Caco-2 (cell line): Measurements from ENCODE around the gene TMEM45A. TPM values are rescaled to one million over a fixed set of nuclear protein-coding genes. Genes with fewer than 3 reads are reported as not detected.

ENCODE experiments used
- BruUV-seq: library from RNA; stranded (reverse); fragments of 400-500 nt; replicated peaks from 2 replicates; lab custom pipeline; 2021; lab: Mats Ljungman, UMichigan
- CTCF ChIA-PET: fragments of 300-600 bp; sonication (Branson Sonifier 250); formaldehyde crosslinking; loops from one replicate; lab custom pipeline; 2022; ENCODE audit warnings: antibody characterized with exemption; lab: Charles Lee
- POLR2A ChIA-PET: fragments of 300-600 bp; sonication (Branson Sonifier 250); formaldehyde crosslinking; loops from one replicate; lab custom pipeline; 2022; ENCODE audit warnings: antibody characterized with exemption; lab: Charles Lee
- DNase-seq, 2 experiments: peaks; one replicate each; pipeline versions ENCODE4 v3.0.0 to v3.0.0-alpha.2; 2020 to 2022
- H3K27me3 ChIP-seq: replicated peaks from 2 replicates; pipeline ENCODE4 v1.6.0; 2011; ENCODE audit warnings: low read length; ENCODE audit not compliant: control insufficient read depth, insufficient read depth
- H3K36me3 ChIP-seq: 2 replicates; pipeline ENCODE4 v1.5.1; 2011; ENCODE audit warnings: low read length; ENCODE audit not compliant: control insufficient read depth, insufficient read depth
- H3K4me1 ChIP-seq: fragments of 250-450 bp; sonication (Bioruptor Pico); 2 replicates; pipeline ENCODE4 v1.5.1; 2020; ENCODE audit warnings: mild to moderate bottlenecking
- H3K4me3 ChIP-seq: 2 replicates; pipeline ENCODE4 v1.5.1; 2011; ENCODE audit warnings: low read depth, mild to moderate bottlenecking, control low read depth, low read length
- H3K9me3 ChIP-seq: fragments of 250-450 bp; sonication (Bioruptor Pico); 2 replicates; pipeline ENCODE4 v1.5.1; 2020; ENCODE audit warnings: mild to moderate bottlenecking, moderate library complexity
- H3K27ac Mint-ChIP-seq: one replicate; pipeline ENCODE4 v1.8.0; 2022; ENCODE audit warnings: mixed read lengths; ENCODE audit not compliant: unreplicated experiment
- H3K27me3 Mint-ChIP-seq: one replicate; pipeline ENCODE4 v1.8.0; 2022; ENCODE audit warnings: mixed read lengths; ENCODE audit not compliant: insufficient read depth, unreplicated experiment
- H3K36me3 Mint-ChIP-seq: one replicate; pipeline ENCODE4 v1.8.0; 2022; ENCODE audit warnings: mild to moderate bottlenecking, mixed read lengths; ENCODE audit not compliant: insufficient read depth, unreplicated experiment
- H3K4me1 Mint-ChIP-seq: one replicate; pipeline ENCODE4 v1.8.0; 2022; ENCODE audit warnings: low read depth, mixed read lengths; ENCODE audit not compliant: unreplicated experiment
- H3K4me3 Mint-ChIP-seq: one replicate; pipeline ENCODE4 v1.8.0; 2022; ENCODE audit warnings: mild to moderate bottlenecking, moderate library complexity, mixed read lengths; ENCODE audit not compliant: unreplicated experiment
- H3K9me3 Mint-ChIP-seq: one replicate; pipeline ENCODE4 v1.8.0; 2022; ENCODE audit warnings: mixed read lengths; ENCODE audit not compliant: unreplicated experiment
- CTCF ChIP-seq, 2 experiments: fragments of 200-600 bp in 1 of 2; IDR thresholded peaks; 1 replicate in 1 of 2; 2 replicates in 1 of 2; pipeline versions ENCODE4 v1.5.1 to v1.8.0; 2011 to 2022; ENCODE audit warnings: antibody characterized with exemption in 1 of 2, control low read depth in 1 of 2, inconsistent platforms in 1 of 2, low read depth in 1 of 2, low read length in 1 of 2, mild to moderate bottlenecking in 1 of 2, moderate library complexity in 1 of 2; ENCODE audit not compliant: insufficient read depth in 1 of 2, severe bottlenecking in 1 of 2, unreplicated experiment in 1 of 2
- intact Hi-C: fragments of 100-400 bp; cut with micrococcal nuclease; formaldehyde crosslinking; loops from one replicate; pipeline ENCODE4 v1.10.0; 2022; ENCODE audit not compliant: unreplicated experiment
- total RNA-seq: library from RNA; stranded (reverse); gene quantifications from 2 replicates; pipeline ENCODE4 v1.2.3, GENCODE V29; 2022

TMEM45A gene
- total RNA-seq, 1 experiment from 2014 or later = 5.6 TPM

DNA sequence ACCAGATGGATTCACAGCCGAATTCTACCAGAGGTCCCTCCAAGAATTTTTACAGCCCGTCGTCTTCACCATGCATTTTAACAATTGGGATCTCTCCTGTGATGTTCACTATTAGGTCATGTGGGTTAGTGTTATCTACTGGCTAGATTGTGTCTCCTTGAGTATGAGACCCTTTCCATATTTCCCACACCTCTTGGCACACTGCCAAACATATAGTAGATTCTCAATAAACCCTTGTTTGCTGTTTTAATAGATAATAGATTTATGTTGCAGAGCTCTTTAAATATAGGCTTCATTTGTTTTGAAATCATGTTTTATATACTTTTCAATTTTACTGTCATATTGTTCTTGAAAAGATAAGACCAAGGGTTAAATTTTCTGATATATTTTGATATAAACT, 82.1 kb downstream of the TMEM45A start:
- H3K9me3 Mint-ChIP-seq = no peaks in the 10 kb centered on the region
- H3K9me3 ChIP-seq = no peaks in the 10 kb centered on the region
- intact Hi-C loops = no loop called here
- no peak overlapping the region for H3K27ac Mint-ChIP-seq
- no peaks in the 10 kb centered on the region for H3K4me1 Mint-ChIP-seq
- H3K36me3 Mint-ChIP-seq = no peaks in the 10 kb centered on the region
- no peak for TF ChIP-seq CTCF (IDR thresholded peaks at IDR 0.05; ENCODE audit: insufficient read depth in 1 of 2, low read depth in 1 of 2, low read length in 1 of 2, severe bottlenecking in 1 of 2, unreplicated experiment in 1 of 2)
- H3K36me3 ChIP-seq = no peaks in the 10 kb centered on the region
- H3K4me3 ChIP-seq = no peak overlapping the region
- ChIA-PET CTCF (no interaction called here), POLR2A (no interaction called here)
- H3K27me3 Mint-ChIP-seq = no peaks in the 10 kb centered on the region
- 0 out of 2 replicates have a peak, but pooled peaks cover 4% of the 10 kb centered on the region for H3K4me1 ChIP-seq
- BruUV-seq = no TSS peak
- no peak overlapping the region for H3K4me3 Mint-ChIP-seq
- no peak for DNase-seq
- no peaks in the 10 kb centered on the region for H3K27me3 ChIP-seq

GRCh38 chr3:100575704-100576103, 83.3 kb downstream of the TMEM45A start:
- Histone ChIP-seq H3K4me1 (0 out of 2 replicates have a peak, but pooled peaks cover 4% of the 10 kb centered on the region), H3K9me3 (no peaks in the 10 kb centered on the region), H3K4me3 (no peak overlapping the region), H3K36me3 (no peaks in the 10 kb centered on the region), H3K27me3 (no peaks in the 10 kb centered on the region)
- H3K4me3 Mint-ChIP-seq = no peak overlapping the region
- intact Hi-C loops = loop anchor here (1.0 kb wide), 1 partner anchor 36 kb away; no protein-coding TSS in a partner anchor
- no peak for TF ChIP-seq CTCF (IDR thresholded peaks at IDR 0.05; ENCODE audit: insufficient read depth in 1 of 2, low read depth in 1 of 2, low read length in 1 of 2, severe bottlenecking in 1 of 2, unreplicated experiment in 1 of 2)
- H3K4me1 Mint-ChIP-seq = no peaks in the 10 kb centered on the region
- no peak for DNase-seq
- no peaks in the 10 kb centered on the region for H3K36me3 Mint-ChIP-seq
- POLR2A ChIA-PET = no interaction called here
- H3K27me3 Mint-ChIP-seq = no peaks in the 10 kb centered on the region
- CTCF ChIA-PET = no interaction called here
- no TSS peak for BruUV-seq
- H3K27ac Mint-ChIP-seq = no peak overlapping the region
- no peaks in the 10 kb centered on the region for H3K9me3 Mint-ChIP-seq

- no peak for DNase-seq
- H3K27me3 Mint-ChIP-seq = no peaks in the 10 kb centered on the region
- no peak overlapping the region for H3K27ac Mint-ChIP-seq
- 0 out of 2 replicates have a peak, but pooled peaks cover 4% of the 10 kb centered on the region for H3K4me1 ChIP-seq
- no peak for TF ChIP-seq CTCF (IDR thresholded peaks at IDR 0.05; ENCODE audit: insufficient read depth in 1 of 2, low read depth in 1 of 2, low read length in 1 of 2, severe bottlenecking in 1 of 2, unreplicated experiment in 1 of 2)
- H3K36me3 Mint-ChIP-seq = no peaks in the 10 kb centered on the region
- H3K36me3 ChIP-seq = no peaks in the 10 kb centered on the region
- H3K9me3 ChIP-seq = no peaks in the 10 kb centered on the region
- no peak overlapping the region for H3K4me3 ChIP-seq
- ChIA-PET POLR2A (no interaction called here), CTCF (interaction anchor here (1.1 kb wide), 1 partner anchor 115 kb away, joined by 7 read pairs; no protein-coding TSS in a partner anchor)
- intact Hi-C loops = loop anchor here (1.0 kb wide), 1 partner anchor 114 kb away; no protein-coding TSS in a partner anchor
- H3K27me3 ChIP-seq = no peaks in the 10 kb centered on the region
- no peak overlapping the region for H3K4me3 Mint-ChIP-seq
- H3K9me3 Mint-ChIP-seq = no peaks in the 10 kb centered on the region
- no peaks in the 10 kb centered on the region for H3K4me1 Mint-ChIP-seq
- BruUV-seq = no TSS peak
Measured at GRCh38 chr3:100577382-100578008, 85.1 kb downstream of the TMEM45A start.
